Lower leg skin (tissue), 3 donors: ENCODE data around the gene CFAP97D2.

ENCODE experiments used
- POLR2A ChIP-seq, 2 donors: fragments of 450-650 bp; IDR thresholded peaks; one replicate each; pipeline ENCODE4 v1.6.1; 2016 to 2017; ENCODE audit warnings: antibody characterized with exemption in 2 of 2, mild to moderate bottlenecking in 1 of 2, moderate library complexity in 1 of 2
- TF ChIP-seq, protein P1 (sequence below), 3 donors: fragments of 450-650 bp; IDR thresholded peaks; one replicate each; pipeline ENCODE4 v1.5.1; 2016; ENCODE audit warnings: antibody characterized with exemption in 3 of 3, mild to moderate bottlenecking in 3 of 3, moderate library complexity in 2 of 3

DNA sequence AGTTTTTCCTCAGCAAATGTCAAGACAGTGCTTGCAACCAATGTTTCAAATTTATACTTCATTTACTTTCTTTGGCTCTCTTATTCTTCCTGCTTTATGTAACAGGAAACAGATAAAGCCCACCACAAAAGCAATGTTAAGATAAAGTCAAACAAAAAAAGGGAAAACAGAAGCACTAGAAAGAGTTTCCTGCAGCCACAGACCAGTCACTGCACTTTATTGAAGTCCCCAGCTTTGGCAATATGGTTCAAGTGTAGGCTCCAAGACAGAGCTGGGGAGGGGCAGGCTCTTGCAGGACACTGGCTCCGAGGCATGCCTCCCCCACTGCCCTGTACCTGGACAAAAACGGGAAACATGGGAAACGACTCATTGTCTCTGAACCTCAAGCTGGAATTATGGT lies 40.3 kb downstream of the CFAP97D2 start:
- TF ChIP-seq, protein P1, sequence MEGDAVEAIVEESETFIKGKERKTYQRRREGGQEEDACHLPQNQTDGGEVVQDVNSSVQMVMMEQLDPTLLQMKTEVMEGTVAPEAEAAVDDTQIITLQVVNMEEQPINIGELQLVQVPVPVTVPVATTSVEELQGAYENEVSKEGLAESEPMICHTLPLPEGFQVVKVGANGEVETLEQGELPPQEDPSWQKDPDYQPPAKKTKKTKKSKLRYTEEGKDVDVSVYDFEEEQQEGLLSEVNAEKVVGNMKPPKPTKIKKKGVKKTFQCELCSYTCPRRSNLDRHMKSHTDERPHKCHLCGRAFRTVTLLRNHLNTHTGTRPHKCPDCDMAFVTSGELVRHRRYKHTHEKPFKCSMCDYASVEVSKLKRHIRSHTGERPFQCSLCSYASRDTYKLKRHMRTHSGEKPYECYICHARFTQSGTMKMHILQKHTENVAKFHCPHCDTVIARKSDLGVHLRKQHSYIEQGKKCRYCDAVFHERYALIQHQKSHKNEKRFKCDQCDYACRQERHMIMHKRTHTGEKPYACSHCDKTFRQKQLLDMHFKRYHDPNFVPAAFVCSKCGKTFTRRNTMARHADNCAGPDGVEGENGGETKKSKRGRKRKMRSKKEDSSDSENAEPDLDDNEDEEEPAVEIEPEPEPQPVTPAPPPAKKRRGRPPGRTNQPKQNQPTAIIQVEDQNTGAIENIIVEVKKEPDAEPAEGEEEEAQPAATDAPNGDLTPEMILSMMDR (IDR thresholded peaks at IDR 0.05) = no peak
- TF ChIP-seq POLR2A (IDR thresholded peaks at IDR 0.05) = no peak
